ENCODE data around the gene ANKLE1.
"Not testable (repeated sequence)": the region's sequence is repeated elsewhere in the genome, so short reads cannot be mapped to it uniquely, and the experiment has no call there.

ANKLE1 gene

DNA sequence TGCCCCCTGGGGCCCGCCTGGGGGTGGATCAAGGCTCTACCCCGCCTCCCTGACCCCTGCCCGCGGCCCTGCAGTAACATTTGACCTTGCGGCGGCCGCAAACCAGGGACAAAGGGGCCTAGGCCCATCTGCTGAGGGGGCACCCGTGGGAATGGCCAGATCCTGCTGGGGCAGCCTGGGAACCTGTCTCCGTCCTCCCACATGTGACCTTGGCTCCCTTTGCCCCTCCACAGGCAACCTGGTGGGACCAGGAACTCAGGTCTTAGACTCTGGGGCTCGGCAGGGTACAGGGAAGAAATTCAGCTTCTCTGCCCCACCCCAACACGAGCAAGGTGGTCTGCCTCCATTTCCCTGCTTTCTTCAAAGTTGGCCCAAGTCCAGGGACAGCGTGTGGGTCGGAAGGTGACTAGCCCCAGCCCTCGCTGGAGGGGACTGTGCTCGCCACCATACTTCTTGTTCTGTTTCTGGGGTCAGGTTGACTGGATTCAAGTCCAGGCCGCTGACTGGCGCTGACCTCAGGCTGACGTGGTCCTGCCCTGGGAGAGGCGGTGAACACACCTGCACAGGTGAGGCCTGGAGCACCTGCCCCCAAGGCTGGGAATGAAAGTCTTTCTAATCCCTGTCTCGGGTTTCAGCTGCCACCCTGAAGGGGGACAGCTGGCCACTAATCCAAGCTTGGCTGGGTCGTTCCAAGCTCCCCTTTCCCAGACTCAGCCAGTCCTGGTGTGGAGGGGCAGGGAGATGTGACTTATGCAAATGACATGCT, 33.5 kb upstream of the ANKLE1 start:
- DNase-seq, result no peak

DNA sequence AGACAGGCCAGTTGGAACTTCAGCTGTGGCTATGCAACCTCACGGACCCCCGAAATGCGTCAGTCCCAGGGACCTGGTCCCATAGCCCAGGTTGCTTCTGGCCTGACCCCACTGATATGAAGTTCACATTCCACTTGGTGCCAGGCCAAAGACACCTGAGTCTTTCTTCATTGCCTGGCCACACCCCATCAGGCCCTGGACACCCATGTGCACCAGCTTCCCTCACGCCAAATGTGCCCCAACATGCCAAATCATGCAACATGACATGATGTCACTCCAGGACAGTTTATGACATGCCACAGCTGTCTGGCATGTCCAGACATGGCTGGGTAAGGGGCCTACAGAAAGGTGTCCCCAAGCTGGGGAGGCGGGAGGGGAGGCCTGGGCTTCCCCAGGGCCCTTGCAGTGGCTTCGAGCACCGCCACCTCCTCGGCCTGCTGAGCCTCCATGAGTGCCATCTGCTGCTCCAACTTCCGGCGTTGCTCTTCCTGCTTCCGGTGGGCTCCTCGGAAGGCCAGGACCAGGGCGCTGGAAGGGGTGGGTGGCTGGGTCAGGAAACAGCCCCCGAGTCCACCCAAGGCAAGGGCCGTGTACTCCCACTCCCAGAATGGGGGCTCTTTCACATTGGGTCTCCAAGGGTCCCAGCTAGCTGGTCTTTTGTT, 31.7 kb upstream of the ANKLE1 start:
- no peak for DNase-seq

DNA sequence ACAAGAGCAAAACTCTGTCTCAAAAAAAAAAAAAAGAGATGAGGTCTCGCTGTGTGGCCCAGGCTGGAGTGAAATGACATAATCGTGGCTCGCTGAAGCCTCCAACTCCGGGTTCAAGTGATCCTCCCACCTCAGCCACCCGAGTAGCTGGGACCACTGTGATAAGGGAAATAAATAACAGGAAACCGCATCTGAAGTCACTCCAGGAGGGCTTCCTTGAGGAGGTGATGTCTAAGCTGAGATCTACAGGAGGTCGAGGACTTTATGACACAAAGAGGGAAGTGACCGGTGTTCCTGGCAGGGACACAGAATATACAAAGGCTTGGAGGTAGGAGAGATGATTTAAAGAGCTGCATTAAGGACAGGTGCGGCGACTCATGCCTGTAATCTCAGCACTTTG, 27.1 kb upstream of the ANKLE1 start:
- no peak for DNase-seq

DNA sequence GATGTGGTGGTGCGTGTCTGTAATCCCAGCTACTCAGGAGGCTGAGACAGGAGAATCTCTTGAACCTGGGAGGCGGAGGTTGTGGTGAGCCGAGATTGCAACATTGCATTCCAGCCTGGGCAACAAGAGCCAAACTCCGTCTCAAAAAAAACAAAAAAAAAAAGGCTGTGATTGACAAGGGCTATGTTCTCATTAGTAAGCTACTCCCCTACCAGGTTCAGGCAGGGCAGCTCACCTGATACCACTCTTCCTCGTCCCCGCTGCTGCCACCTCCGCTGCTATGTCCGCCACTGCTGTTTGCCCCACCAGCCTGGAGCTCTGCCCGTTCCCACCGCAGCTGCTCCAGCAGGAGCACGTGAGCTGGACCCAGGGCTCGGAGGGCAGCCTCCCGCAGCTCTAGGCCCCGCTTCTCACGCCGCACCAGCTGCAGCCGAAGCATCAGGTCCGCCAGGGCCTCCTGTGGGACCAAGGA, 26.5 kb upstream of the ANKLE1 start:
- DNase-seq, result peak; percentile 45

DNA sequence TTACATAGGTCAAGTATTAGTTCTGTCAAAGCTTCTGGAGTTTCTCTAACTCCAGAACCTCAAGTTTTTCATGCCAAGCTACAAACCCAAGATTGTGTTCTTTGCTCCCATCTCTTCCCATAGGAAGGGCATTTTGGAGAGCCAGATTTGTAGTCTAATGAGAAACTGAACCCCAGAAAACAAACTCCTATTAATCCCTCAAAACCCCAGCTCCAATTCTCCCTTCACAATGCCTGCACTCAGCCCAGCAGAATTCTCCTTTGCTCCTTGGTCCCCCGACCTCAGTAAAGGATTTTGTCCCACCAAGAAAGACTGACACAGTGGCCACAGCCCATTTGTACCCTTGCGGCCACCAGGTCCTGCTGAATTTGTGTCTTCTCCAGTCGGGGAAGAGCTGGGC, 25.6 kb upstream of the ANKLE1 start:
- DNase-seq, result no peak

DNA sequence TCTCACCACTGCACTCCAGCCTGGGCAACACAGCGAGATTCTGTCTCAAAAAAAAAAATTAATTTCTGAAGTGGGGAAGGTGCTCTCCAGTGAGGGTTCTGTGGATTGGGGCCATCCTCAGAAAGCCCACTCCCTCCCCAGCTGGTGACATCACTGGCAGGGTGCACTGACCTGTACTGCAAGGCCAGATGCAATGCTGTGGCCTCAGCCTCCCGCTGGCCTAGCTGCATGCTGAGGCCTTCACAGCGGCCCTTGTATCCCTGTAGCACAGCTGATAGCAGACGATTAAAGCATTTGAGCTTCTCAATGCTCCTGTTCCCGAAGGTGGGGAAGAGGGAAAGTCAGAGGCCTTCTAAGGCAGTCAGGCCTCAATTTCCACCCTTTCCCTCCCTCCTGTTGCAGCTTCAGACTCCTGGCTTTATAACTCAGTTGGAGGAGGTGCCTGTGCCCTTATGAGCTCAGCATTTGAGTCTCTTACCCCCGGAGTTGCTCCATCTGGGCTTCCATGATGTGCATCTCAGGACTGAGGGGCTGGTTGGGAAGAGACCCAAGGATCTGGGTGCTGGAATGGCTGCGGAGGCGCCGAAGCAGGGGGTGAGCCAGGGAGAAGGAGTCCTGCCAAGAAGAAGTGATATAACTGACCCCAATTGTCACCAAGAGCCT, 22.5 kb upstream of the ANKLE1 start:
- DNase-seq, result no peak

DNA sequence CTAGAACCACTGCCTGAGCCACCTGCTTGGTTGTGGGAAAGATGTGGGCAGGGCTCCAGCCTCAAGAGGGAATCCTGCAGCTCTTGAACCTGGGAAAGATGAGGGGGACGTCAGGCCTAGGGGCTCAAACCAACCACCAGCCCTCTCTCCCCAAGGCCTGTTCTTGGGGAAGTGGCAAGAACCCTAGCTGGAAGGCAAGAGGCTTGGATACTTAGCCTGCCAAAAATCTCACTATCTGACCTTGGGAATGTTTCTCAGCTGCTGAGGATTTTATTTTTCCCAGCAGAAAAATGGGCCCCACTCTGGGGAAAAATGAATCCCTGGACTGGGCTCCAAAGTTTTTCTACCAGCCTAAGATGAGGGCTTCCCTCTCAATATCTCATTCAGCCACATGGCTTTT, 21.8 kb upstream of the ANKLE1 start:
- DNase-seq, result no peak

DNA sequence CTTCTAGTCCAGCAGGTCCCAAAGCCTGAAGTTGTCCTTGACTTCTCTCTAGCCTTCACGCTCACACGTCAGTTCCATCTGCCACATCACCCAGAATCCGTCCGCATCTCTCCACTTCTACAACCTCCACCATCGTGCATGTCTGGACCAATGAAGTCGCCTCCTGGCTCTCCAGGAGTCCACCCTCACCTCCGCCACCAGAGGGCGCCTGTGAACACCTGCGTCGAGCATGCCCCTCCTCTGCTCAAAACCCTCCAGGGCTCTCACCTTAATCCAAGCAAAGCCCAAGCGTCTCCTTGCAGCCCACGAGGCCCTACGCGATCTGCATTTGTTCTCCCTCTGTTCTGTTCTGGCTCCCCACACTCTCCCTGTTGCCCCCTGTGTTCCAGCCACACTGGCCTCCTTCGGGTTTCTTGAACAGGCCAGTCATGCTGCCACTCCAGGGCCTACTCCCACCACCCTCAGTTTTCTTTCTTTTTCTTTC, 20.8 kb upstream of the ANKLE1 start:
- DNase-seq, result peak; percentile 70

DNA sequence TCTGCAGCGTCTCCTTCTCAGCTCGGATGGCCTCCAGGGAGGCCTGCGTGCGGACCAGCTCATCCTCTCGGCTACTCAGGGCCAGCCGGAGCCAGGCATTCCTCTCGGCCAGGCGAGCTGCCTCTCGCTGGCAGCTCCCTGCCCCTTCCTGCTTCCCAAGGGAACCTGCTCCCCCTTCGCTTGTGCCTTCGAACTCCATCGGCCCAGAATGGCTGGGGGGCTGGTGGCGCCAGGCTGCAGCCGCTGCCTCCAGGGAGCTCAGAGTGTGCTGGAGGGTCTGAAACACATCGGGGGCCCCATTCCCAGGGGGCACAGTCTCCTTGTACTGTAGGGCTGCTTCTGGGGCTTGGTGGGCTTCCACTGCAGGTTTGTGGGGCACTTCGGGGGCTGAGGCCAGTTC, 19.1 kb upstream of the ANKLE1 start:
- no peak for DNase-seq

DNA sequence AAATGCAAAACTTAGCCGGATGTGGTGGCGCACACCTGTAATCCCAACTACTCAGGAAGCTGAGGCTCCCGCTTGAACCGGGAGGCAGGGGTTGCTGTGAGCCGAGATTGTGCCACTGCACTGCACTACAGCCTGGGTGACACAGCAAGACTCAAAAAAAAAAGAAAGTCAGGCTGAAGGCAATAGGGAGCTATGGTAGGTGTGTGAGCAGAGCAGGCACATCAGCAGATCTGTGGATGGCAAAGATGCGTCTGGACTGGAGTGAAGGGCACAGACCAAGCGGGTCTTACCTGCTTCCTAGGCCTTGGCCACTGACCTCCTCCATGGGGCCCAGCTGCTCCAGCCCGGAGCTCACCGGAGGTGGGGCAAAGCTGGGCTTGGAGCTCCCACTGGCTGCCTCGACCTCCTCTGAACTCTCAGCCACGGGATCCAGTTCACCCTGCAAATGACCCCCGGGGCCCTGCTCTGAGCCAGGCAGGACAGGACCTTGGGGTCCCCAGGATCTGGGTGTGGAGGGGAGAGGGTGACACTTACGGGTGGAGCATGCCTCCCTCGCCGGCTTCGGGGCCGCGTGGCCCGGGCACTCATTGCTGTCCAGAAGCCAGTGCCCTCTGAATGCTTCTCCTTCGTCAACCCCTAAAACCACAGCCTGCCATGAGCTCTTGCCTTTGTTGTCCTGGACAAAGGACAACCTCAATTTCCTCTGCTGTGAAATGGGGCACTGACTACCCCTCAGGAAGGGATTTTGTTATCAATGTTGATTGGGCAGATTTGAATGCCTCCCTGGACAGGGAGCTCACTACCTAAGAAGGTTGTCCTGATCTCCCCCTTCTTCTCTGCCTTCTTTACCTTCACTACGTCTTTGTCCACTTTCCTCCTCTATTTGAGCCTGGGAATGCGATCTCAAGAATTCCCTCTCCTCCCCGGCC, 17.7 kb upstream of the ANKLE1 start:
- DNase-seq, result no peak

DNA sequence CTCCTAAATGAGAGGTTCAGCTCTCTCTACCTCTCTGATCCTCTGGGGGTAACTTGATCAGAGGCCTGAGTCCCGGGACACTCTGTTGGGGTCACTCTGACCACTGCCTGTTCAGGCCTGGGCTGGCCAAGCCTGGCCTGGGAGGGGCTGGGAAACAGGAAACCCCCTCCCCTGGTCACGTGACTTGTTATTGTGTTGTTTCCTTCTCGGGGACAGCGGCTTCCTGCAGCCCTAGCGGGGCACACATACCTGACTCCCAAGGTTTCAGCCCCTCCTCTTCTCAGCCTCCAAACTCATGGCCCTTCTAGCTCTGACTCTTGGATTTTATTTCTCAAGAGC, 17.1 kb upstream of the ANKLE1 start, which contains the start of gene USHBP1:
USHBP1 (minus strand) TSS at position 105 of the 339 bp plus-strand sequence. CDS start 446 bp downstream, outside the sequence.
- DNase-seq, result no peak

DNA sequence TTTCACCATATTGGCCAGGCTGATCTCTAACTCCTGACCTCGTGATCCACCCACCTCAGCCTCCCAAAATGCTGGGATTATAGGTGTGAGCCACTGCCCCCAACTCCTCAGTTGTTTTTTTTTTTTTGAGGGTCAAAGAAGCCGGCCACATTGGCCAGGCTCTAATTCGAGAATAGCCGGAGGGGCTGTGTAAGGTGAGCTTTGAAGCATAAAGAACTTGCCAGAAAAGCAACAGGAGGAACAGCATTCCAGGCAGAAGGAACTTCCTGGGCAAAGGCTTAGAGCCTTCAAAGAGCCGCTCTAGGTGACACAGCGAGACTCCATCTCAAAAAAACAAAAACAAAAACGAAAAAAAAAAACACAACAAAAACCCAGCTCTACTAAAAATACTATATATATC, 15.7 kb upstream of the ANKLE1 start:
- no peak for DNase-seq

DNA sequence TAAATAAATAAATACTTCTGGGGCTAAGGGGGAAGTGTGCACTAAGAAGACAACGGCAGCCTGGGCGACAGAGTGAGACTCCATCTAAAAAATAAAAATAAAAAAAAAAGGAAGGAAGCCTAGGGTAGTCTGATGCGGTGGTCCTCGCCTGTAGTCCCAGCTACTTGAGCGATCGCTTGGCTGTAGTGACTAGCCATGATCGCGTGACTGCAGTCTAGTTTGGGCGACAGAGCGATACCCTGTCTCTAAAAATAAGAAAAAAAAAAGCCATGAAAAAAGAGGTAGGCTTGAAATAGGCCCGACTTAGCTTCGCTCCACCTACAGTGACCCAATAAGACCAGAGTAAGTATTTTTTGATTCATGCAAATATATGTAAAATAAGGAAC, 15.1 kb upstream of the ANKLE1 start:
- no peak for DNase-seq

DNA sequence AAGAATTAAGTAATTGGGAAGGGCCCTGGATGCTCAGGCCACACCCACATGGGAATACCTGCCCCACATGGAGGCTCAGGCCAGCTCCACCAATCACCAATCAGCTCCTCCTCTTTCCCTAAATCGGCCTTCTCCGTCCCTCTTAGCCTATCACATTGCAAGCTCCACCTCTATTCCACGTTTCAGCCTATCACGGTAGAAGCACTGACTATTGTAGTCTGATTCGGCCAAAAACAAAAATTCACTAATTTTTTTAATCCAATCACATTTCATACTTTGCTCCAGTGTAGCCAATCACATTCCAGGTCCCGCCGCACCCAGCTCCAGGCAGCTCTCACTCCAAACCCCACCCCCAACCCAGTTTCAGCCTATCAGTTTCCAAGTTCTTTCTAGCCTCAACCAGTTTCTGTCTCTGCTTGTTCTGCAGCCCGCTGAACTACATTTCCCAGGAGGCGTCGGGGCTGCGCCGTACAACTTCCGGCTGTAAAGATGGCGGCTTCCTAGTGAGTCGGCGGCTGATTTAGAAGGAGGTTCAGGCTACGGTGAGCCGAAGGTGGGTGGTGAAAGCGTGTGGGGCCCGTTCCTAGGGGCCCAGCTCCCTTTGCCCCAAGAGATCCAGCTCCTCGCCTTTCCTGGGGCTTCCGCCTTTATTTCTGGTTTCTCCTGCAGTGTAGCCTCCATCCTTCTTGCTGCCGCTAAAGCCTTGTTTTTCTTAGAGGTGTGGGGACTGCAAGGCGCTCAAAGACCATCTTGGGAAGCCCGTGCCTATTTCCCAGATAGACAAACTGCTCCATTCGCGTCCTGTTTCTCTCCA, 14.5 kb upstream of the ANKLE1 start, which contains the start of gene BABAM1:
BABAM1 (plus strand) TSS at position 469 of the 814 bp plus-strand sequence. CDS start 1,364 bp downstream, outside the sequence.
- peak; percentile 96 for DNase-seq

DNA sequence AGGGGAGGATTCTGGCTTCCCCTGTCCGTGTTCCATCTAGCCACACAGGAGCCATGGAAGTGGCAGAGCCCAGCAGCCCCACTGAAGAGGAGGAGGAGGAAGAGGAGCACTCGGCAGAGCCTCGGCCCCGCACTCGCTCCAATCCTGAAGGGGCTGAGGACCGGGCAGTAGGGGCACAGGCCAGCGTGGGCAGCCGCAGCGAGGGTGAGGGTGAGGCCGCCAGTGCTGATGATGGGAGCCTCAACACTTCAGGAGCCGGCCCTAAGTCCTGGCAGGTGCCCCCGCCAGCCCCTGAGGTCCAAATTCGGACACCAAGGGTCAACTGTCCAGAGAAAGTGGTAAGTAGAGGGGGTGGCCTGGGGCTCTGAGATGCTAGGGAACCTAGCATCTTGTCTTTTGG, 12.9 kb upstream of the ANKLE1 start:
- DNase-seq, result no peak

DNA sequence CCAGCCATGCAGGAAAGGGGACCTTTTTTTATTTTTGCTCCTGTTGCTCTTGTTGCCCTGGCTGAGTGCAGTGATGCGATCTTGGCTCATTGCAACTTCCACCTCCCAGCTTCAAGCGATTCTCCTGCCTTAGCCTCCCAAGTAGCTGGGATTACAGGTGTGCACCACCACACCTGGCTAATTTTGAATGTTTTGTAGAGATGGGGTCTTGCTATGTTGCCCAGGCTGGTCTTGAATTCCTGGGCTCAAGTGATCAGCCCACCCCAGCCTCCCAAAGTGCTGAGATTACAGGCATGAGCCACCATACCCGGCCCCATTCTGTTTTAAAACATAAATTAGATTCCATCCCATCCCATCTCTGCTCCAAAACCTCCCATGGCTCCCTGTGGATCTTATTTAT, 6.8 kb upstream of the ANKLE1 start:
- not testable (repeated sequence) for DNase-seq

DNA sequence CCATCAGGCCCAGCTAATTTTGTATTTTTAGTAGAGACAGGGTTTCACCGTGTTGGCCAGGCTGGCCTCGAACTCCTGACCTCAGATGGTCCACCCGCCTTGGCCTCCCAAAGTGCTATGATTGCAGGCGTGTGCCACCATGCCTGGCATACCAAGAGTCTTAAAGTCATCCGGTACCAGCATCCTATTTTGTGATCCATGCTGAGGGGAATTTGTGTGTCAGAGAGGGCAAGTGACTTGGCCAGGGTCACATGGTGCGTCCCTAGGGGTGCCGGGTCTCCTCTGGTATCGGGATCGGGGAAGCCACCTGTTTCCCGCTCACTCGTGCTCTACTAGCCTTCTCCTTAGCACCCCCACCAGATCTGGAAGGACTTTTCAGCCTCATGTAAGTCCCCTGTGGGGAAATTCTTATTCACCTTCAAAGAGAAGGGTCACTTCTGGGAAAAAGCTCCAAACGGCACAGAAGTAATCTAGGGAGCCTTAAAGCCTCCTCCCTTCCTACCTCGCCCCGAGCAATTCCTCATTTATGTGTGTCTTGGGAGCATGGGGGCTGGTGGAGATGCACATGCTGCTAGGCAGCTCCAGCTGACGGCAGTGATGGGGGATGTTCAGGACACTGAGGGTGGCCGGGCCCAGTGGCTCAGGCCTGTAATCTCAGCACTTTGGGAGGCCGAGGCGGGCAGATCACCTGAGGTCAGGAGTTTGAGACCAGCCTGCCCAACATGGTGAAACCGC, 6.1 kb upstream of the ANKLE1 start:
- DNase-seq, result no peak

DNA sequence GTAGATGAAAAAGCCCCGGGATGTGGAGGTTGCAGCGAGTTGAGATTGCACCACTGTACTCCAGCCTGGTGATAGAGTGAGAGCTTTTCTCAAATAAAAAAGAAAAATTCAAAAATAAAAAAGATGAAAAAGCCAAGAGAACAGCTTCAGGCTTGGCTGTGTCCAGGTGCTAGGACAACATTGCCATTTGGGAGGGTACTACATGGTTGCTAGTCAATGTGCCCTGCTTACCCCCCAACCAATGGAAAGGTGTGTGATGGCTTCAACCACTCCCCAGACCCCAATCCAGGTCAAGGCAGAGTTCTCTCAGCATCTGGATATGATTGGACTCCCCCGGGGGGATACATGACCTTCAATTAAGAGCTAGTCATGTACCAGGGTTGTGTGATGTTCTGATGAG, 2.3 kb upstream of the ANKLE1 start:
- DNase-seq, result no peak

DNA sequence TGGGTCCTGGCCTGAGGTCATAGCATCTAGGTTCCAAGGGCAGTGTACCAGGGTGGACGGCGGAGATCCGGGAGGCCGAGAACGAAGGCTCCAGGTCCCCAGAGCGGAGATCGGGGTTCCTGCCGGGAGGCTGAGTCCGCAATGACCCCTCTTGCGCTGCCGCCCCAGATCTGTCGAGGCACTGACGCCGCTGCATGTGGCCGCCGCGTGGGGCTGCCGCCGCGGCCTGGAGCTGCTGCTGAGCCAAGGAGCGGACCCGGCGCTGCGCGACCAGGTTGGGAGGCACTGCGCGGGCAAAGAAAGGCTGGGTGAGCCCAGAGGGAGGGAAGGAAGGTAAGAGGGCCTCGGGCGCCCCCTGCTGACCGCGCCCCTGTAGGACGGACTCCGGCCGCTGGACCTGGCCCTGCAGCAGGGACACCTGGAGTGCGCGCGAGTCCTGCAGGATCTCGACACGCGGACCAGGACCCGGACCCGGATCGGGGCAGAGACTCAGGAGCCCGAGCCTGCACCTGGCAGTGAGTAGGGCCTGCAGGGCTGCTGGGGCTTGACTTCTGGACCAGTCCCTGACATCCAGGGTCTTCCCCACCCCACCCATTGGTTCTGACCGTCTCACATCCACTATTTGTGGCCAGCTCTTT, 906 bp downstream of the ANKLE1 start:
- peak; percentile 97 for DNase-seq

DNA sequence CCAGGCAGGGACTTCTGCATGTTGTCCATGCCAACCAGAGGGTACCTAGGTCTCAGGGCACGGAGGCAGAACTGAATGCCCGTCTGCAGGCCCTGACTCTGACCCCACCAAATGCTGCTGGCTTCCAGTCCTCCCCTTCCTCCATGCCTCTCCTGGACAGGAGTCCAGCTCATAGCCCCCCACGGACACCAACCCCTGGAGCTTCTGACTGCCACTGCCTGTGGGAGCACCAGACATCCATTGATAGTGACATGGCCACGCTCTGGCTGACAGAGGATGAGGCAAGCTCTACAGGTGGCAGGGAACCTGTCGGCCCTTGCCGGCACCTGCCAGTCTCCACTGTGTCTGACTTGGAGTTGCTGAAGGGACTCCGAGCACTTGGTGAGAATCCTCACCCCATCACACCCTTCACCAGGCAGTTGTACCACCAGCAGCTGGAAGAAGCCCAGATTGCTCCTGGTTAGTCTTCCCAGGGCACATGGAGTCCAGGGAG, 1.8 kb downstream of the ANKLE1 start:
- DNase-seq, result no peak
